Fibroblast of lung (primary cell): ENCODE data around the gene ABCC8. TPM values are rescaled to one million over a fixed set of nuclear protein-coding genes. Genes with fewer than 3 reads are reported as not detected.

Experiments
- DNase-seq, 2 donors: peaks; one replicate each; pipeline versions ENCODE4 v3.0.0 to v3.0.0-alpha.2; 2010; ENCODE audit warnings: low read depth in 2 of 2
- H2AFZ ChIP-seq: 2 replicates; pipeline ENCODE4 v1.5.1; 2012; ENCODE audit warnings: low read length, control low read depth, inconsistent platforms
- H3K27ac ChIP-seq: 2 replicates; pipeline ENCODE4 v1.5.1; 2011; ENCODE audit warnings: low read length, control low read depth; ENCODE audit not compliant: insufficient read depth
- H3K27me3 ChIP-seq: 2 replicates; pipeline ENCODE4 v1.5.1; 2011; ENCODE audit warnings: mild to moderate bottlenecking, low read length; ENCODE audit not compliant: control insufficient read depth, insufficient read depth
- H3K36me3 ChIP-seq: 2 replicates; pipeline ENCODE4 v1.5.1; 2011; ENCODE audit warnings: low read length; ENCODE audit not compliant: control insufficient read depth, insufficient read depth
- H3K4me1 ChIP-seq: 2 replicates; pipeline ENCODE4 v1.5.1; 2011; ENCODE audit warnings: low read length; ENCODE audit not compliant: control insufficient read depth, insufficient read depth; ENCODE audit errors: extremely low read depth
- H3K4me2 ChIP-seq: 2 replicates; pipeline ENCODE4 v1.5.1; 2011; ENCODE audit warnings: low read length, control low read depth; ENCODE audit not compliant: insufficient read depth; ENCODE audit errors: extremely low read depth
- H3K4me3 ChIP-seq, 4 experiments: fragments of 200-600 bp in 1 of 4; sonication (generic) in 1 of 4; replicated peaks in 1 of 4; 2 replicates each; pipeline ENCODE4 v1.5.1; 2011 to 2016; ENCODE audit warnings: low read length in 4 of 4, low read depth in 3 of 4, mild to moderate bottlenecking in 3 of 4, control low read depth in 2 of 4, inconsistent platforms in 1 of 4, mixed read lengths in 1 of 4; ENCODE audit not compliant: insufficient read depth in 1 of 4; ENCODE audit errors: control extremely low read depth in 1 of 4
- H3K79me2 ChIP-seq: 2 replicates; pipeline ENCODE4 v1.5.1; 2012; ENCODE audit warnings: mild to moderate bottlenecking, low read length, inconsistent platforms; ENCODE audit not compliant: control insufficient read depth, insufficient read depth
- H3K9ac ChIP-seq: 2 replicates; pipeline ENCODE4 v1.5.1; 2011; ENCODE audit warnings: mild to moderate bottlenecking, low read length, control low read depth; ENCODE audit not compliant: insufficient read depth
- H3K9me3 ChIP-seq: 2 replicates; pipeline ENCODE4 v1.5.1; 2012; ENCODE audit warnings: low read depth, low read length; ENCODE audit not compliant: control insufficient read depth, insufficient read depth
- H4K20me1 ChIP-seq: 2 replicates; pipeline ENCODE4 v1.5.1; 2011; ENCODE audit warnings: low read length; ENCODE audit not compliant: control insufficient read depth, insufficient read depth; ENCODE audit errors: extremely low read depth
- EZH2 ChIP-seq: IDR thresholded peaks from 2 replicates; pipeline ENCODE4 v1.5.1; 2012; ENCODE audit warnings: low read length, control low read depth, mild to moderate bottlenecking; ENCODE audit errors: missing control alignments
- polyA plus RNA-seq, 2 donors: library from polyadenylated mRNA; depleted of rRNA in 1 of 2; stranded (reverse) in 1 of 2; unstranded in 1 of 2; fragments of >200 nt; gene quantifications; 2 replicates each; pipeline ENCODE4 v1.2.1, GENCODE V29; 2011 to 2012; ENCODE audit warnings: missing spikeins in 1 of 2
- total RNA-seq: library from RNA; depleted of rRNA; stranded (reverse); fragments of >200 nt; gene quantifications from 2 replicates; pipeline ENCODE4 v1.2.1, GENCODE V29; 2014
- TF ChIP-seq, protein P1 (sequence below), 2 donors: IDR thresholded peaks in 1 of 2; conservative IDR thresholded peaks in 1 of 2; 1 replicate in 1 of 2; 2 replicates in 1 of 2; pipeline ENCODE4 v1.5.1; 2011 to 2012; ENCODE audit warnings: low read length in 2 of 2, control low read depth in 1 of 2, inconsistent platforms in 1 of 2, low read depth in 1 of 2, mild to moderate bottlenecking in 1 of 2

ABCC8 gene
- total and polyA plus RNA-seq, 2 donors (not counting 1 experiment from before 2014, with no cell fraction given), result not detected

DNA sequence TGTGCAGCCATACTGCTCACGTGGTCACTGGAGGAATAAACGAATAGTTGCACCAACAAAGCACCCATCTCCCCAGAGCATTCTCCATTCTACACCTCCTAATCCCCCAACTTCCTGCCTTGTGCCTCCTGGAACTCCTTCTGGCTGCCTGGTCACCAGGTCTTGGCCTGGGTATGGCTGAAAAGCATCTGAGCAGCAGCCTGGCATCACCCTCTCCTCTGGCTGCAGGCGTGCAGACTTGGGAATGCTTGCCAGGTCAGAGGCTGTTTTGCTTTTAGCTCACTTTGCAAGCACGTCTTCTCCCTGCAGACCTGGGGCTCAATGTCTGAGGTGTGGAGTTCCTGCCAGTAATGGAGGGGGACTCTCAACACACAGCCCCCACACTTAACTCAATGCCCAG lies 54.9 kb downstream of the ABCC8 start:
- Histone ChIP-seq H3K36me3 (no peaks in the 10 kb centered on the region), H3K27me3 (peaks cover 4% of the 10 kb centered on the region), H3K27ac (no peak overlapping the region), H2AFZ (no peak overlapping the region), H3K79me2 (no peaks in the 10 kb centered on the region), H3K4me1 (no peaks in the 10 kb centered on the region), H4K20me1 (no peaks in the 10 kb centered on the region), H3K4me3 (no peak overlapping the region), H3K4me2 (no peak overlapping the region), H3K9me3 (no peaks in the 10 kb centered on the region), H3K9ac (no peak overlapping the region)
- DNase-seq, result no peak
- TF ChIP-seq, protein P1, sequence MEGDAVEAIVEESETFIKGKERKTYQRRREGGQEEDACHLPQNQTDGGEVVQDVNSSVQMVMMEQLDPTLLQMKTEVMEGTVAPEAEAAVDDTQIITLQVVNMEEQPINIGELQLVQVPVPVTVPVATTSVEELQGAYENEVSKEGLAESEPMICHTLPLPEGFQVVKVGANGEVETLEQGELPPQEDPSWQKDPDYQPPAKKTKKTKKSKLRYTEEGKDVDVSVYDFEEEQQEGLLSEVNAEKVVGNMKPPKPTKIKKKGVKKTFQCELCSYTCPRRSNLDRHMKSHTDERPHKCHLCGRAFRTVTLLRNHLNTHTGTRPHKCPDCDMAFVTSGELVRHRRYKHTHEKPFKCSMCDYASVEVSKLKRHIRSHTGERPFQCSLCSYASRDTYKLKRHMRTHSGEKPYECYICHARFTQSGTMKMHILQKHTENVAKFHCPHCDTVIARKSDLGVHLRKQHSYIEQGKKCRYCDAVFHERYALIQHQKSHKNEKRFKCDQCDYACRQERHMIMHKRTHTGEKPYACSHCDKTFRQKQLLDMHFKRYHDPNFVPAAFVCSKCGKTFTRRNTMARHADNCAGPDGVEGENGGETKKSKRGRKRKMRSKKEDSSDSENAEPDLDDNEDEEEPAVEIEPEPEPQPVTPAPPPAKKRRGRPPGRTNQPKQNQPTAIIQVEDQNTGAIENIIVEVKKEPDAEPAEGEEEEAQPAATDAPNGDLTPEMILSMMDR (conservative IDR thresholded peaks at IDR 0.05 in 1 of 2, IDR thresholded peaks at IDR 0.05 in 1 of 2; ENCODE audit: low read depth in 1 of 2, low read length in 2 of 2), result no peak
- no peak for TF ChIP-seq EZH2

DNA sequence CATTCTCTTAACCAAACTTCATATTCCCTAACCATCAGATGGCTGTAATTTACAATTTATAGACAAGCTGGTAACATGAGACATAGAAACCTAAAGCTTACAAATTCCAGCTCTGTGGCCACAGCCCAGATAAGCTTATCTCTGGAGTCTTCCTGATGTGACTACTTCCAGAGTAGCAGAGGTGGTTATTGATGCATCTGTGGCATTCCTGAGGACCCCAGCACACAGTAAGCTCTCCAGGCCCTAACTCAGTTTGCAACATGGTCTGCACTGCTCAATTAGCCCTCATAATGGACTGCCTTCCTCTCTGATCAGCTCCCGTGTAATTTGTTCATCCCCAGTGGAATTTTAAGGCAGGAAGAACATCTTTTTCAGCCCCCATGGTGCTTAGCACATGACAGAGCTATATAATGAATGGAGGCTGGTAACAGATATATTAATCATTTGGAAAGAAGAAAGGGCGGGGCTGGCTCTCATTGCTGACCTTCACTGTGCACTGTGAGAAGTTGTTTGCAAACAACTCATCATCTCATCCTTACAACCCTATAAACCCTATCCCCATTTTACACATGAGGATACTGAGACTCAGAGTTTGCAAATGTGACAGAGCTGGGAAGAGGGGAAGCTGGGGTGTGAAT lies 58.1 kb downstream of the ABCC8 start:
- H3K4me1 ChIP-seq, result no peaks in the 10 kb centered on the region
- no peaks in the 10 kb centered on the region for H4K20me1 ChIP-seq
- H3K27me3 ChIP-seq, result peaks cover 4% of the 10 kb centered on the region
- no peak overlapping the region for H2AFZ ChIP-seq
- H3K4me3 ChIP-seq, result no peak overlapping the region
- H3K4me2 ChIP-seq, result no peak overlapping the region
- no peaks in the 10 kb centered on the region for H3K9me3 ChIP-seq
- no peaks in the 10 kb centered on the region for H3K79me2 ChIP-seq
- H3K36me3 ChIP-seq, result no peaks in the 10 kb centered on the region
- no peak overlapping the region for H3K27ac ChIP-seq
- no peak overlapping the region for H3K9ac ChIP-seq
- TF ChIP-seq, protein P1 (conservative IDR thresholded peaks at IDR 0.05 in 1 of 2, IDR thresholded peaks at IDR 0.05 in 1 of 2; ENCODE audit: low read depth in 1 of 2, low read length in 2 of 2), result no peak
- TF ChIP-seq EZH2, result no peak
- peak in 1 of 2 donors; percentile 8 for DNase-seq

DNA sequence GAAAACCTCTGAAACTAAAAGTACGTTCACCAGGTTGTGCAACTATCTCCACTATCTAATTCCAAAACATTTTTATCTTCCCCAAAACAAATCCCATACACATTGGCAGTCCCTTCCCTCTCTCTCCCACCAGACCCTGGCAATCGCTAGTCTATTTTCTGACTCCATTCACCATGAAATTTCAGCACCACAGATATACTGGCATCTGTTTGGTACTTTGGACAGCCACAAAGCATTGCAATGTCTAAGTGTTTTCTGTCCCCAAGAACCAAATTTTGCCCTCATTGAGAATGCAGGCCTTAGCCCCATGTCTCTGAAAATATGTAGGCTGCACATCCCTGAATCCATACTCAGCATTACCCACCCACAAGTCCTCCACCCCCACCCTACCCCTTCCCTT lies 60.2 kb downstream of the ABCC8 start:
- Histone ChIP-seq H3K36me3 (no peaks in the 10 kb centered on the region), H3K4me1 (no peaks in the 10 kb centered on the region), H3K79me2 (no peaks in the 10 kb centered on the region), H3K27ac (no peak overlapping the region), H4K20me1 (no peaks in the 10 kb centered on the region), H3K9ac (no peak overlapping the region), H2AFZ (no peak overlapping the region), H3K4me2 (no peak overlapping the region), H3K27me3 (peaks cover 4% of the 10 kb centered on the region), H3K4me3 (no peak overlapping the region), H3K9me3 (no peaks in the 10 kb centered on the region)
- DNase-seq, result no peak
- TF ChIP-seq, protein P1 (conservative IDR thresholded peaks at IDR 0.05 in 1 of 2, IDR thresholded peaks at IDR 0.05 in 1 of 2; ENCODE audit: low read depth in 1 of 2, low read length in 2 of 2), result no peak
- TF ChIP-seq EZH2, result no peak
